MM.1S (cell line): ENCODE data around the gene CBFB.

Experiments
- CTCF ChIP-seq: fragments of 300-600 bp; sonication (generic); IDR thresholded peaks from 2 replicates; pipeline ENCODE4 v1.5.1; 2016; ENCODE audit warnings: antibody characterized with exemption, low read length, mixed read lengths
- EZH2phosphoT487 ChIP-seq: fragments of 300-600 bp; sonication (generic); IDR thresholded peaks from 2 replicates; pipeline ENCODE4 v1.6.1; 2018; ENCODE audit warnings: antibody characterized with exemption, low read length

- peak; percentile 90 for TF ChIP-seq CTCF
- no peak for TF ChIP-seq EZH2phosphoT487
Measured at GRCh38 chr16:67017810-67018488, 11.0 kb upstream of the CBFB start.
